Natural killer cell (primary cell): Measurements from ENCODE around the gene SERPINE1. TPM values are rescaled to one million over a fixed set of nuclear protein-coding genes. Genes with fewer than 3 reads are reported as not detected.
A peak's percentile ranks its signal among the peaks of the same experiment; 100 is the strongest.
"Not testable (repeated sequence)": the region's sequence is repeated elsewhere in the genome, so short reads cannot be mapped to it uniquely, and the experiment has no call there.

Source experiments
- ATAC-seq, 3 donors: fragments of 150-1000 bp in 2 of 3; fragments of 200-7000 bp in 1 of 3; cut with Tn5 transposase; 1 replicate in 1 of 3; 2 replicates in 2 of 3; pipeline ENCODE4 v1.10.0; 2021; ENCODE audit warnings: mild to moderate bottlenecking in 2 of 3, moderate library complexity in 2 of 3
- DNase-seq, 2 donors: peaks; one replicate each; pipeline versions ENCODE4 v3.0.0 to v3.0.0-alpha.2; 2013 to 2021; ENCODE audit warnings: mixed read lengths in 1 of 2
- H3K27ac ChIP-seq: one replicate; pipeline ENCODE4 v1.5.1; 2013; ENCODE audit warnings: mild to moderate bottlenecking, low read length
- H3K27me3 ChIP-seq: one replicate; pipeline ENCODE4 v1.6.1; 2013; ENCODE audit warnings: low read length; ENCODE audit not compliant: control insufficient read depth, insufficient read depth
- H3K36me3 ChIP-seq: one replicate; pipeline ENCODE4 v1.6.1; 2013; ENCODE audit warnings: low read length; ENCODE audit not compliant: control insufficient read depth, insufficient read depth
- H3K4me1 ChIP-seq: one replicate; pipeline ENCODE4 v1.6.1; 2013; ENCODE audit warnings: low read length; ENCODE audit not compliant: control insufficient read depth, insufficient read depth
- H3K4me3 ChIP-seq: one replicate; pipeline ENCODE4 v1.5.1; 2013; ENCODE audit warnings: low read length
- H3K9me3 ChIP-seq: one replicate; pipeline ENCODE4 v1.6.1; 2013; ENCODE audit warnings: low read length; ENCODE audit not compliant: control insufficient read depth, insufficient read depth
- H3K27ac Mint-ChIP-seq, 2 donors: one replicate each; pipeline ENCODE4 v1.8.0; 2022; ENCODE audit warnings: mild to moderate bottlenecking in 2 of 2, mixed read lengths in 2 of 2, moderate library complexity in 1 of 2
- H3K27me3 Mint-ChIP-seq, 2 donors: one replicate each; pipeline ENCODE4 v1.8.0; 2022; ENCODE audit warnings: low read depth in 2 of 2, mixed read lengths in 2 of 2
- H3K36me3 Mint-ChIP-seq: one replicate; pipeline ENCODE4 v1.8.0; 2022; ENCODE audit warnings: mixed read lengths
- H3K4me1 Mint-ChIP-seq, 2 donors: one replicate each; pipeline ENCODE4 v1.8.0; 2022; ENCODE audit warnings: mixed read lengths in 2 of 2
- H3K4me3 Mint-ChIP-seq: one replicate; pipeline ENCODE4 v1.8.0; 2022; ENCODE audit warnings: mild to moderate bottlenecking, moderate library complexity, mixed read lengths
- H3K9me3 Mint-ChIP-seq, 2 donors: one replicate each; pipeline ENCODE4 v1.8.0; 2022; ENCODE audit warnings: mixed read lengths in 2 of 2
- CTCF ChIP-seq: fragments of 200-600 bp; IDR thresholded peaks from one replicate; pipeline ENCODE4 v1.8.0; 2022; ENCODE audit warnings: antibody characterized with exemption
- WGBS: methylation state at CpG from one replicate; pipeline ENCODE4 v1.1.7; 2013; ENCODE audit warnings: missing lambda C conversion rate; ENCODE audit not compliant: insufficient coverage; 5-methylcytosine and 5-hydroxymethylcytosine counted together
- intact Hi-C: fragments of 100-400 bp; cut with micrococcal nuclease; formaldehyde crosslinking; loops from one replicate; pipeline ENCODE4 v1.14.2; 2022
- total RNA-seq, 4 donors: library from RNA; stranded (reverse); fragments of 120-200 nt in 1 of 4; gene quantifications; one replicate each; pipeline versions ENCODE4 v1.2.3 to v1.2.4, GENCODE V29; 2013 to 2022

Gene SERPINE1
- total RNA-seq, 3 donors from 2014 or later (not counting 1 experiment from before 2014, with no cell fraction given) = 0.48 to 5.5 (median 1.1) TPM

- TF ChIP-seq CTCF = no peak
- Mint-ChIP-seq H3K27ac (peak overlapping the region in 1 of 2 donors; percentile 99), H3K4me1 (peaks cover 37 to 57% of the 10 kb centered on the region in 2 donors), H3K4me3 (no peak overlapping the region), H3K9me3 (no peaks in the 10 kb centered on the region), H3K27me3 (no peaks in the 10 kb centered on the region), H3K36me3 (no peaks in the 10 kb centered on the region)
- Histone ChIP-seq H3K27me3 (no peaks in the 10 kb centered on the region), H3K27ac (no peak overlapping the region), H3K9me3 (no peaks in the 10 kb centered on the region), H3K4me1 (peaks cover 57% of the 10 kb centered on the region), H3K4me3 (no peak overlapping the region), H3K36me3 (peaks cover 29% of the 10 kb centered on the region)
- WGBS = 95% methylated on average over 21 of the region's 21 CpGs
- intact Hi-C loops = no loop called here
- ATAC-seq (no peak), DNase-seq (no peak)
Observed at GRCh38 chr7:101088069-101088425, 38.9 kb upstream of the SERPINE1 start.

GRCh38 chr7:101088858-101089529, 37.9 kb upstream of the SERPINE1 start:
- Mint-ChIP-seq H3K4me1 (peaks cover 41 to 60% of the 10 kb centered on the region in 2 donors), H3K4me3 (peak overlapping the region; percentile 42), H3K9me3 (no peaks in the 10 kb centered on the region), H3K36me3 (no peaks in the 10 kb centered on the region), H3K27me3 (no peaks in the 10 kb centered on the region), H3K27ac (peak overlapping the region; percentile 9 to 83)
- WGBS = 96% methylated on average over 41 of the region's 41 CpGs
- H3K36me3 ChIP-seq = peaks cover 29% of the 10 kb centered on the region
- no peaks in the 10 kb centered on the region for H3K9me3 ChIP-seq
- intact Hi-C loops = no loop called here
- DNase-seq = no peak
- TF ChIP-seq CTCF = no peak
- H3K4me3 ChIP-seq = no peak overlapping the region
- no peak for ATAC-seq
- no peaks in the 10 kb centered on the region for H3K27me3 ChIP-seq
- H3K27ac ChIP-seq = no peak overlapping the region
- peaks cover 57% of the 10 kb centered on the region for H3K4me1 ChIP-seq

GRCh38 chr7:101089876-101090275, 37.0 kb upstream of the SERPINE1 start:
- Histone ChIP-seq H3K9me3 (no peaks in the 10 kb centered on the region), H3K4me3 (no peak overlapping the region), H3K27ac (no peak overlapping the region), H3K27me3 (no peaks in the 10 kb centered on the region), H3K36me3 (peaks cover 29% of the 10 kb centered on the region), H3K4me1 (peaks cover 53% of the 10 kb centered on the region)
- peak overlapping the region; percentile 49 for H3K4me3 Mint-ChIP-seq
- peak overlapping the region; percentile 67 to 83 for H3K27ac Mint-ChIP-seq
- ATAC-seq = no peak
- H3K9me3 Mint-ChIP-seq = no peaks in the 10 kb centered on the region
- no peak for DNase-seq
- no peaks in the 10 kb centered on the region for H3K36me3 Mint-ChIP-seq
- no peaks in the 10 kb centered on the region for H3K27me3 Mint-ChIP-seq
- 90% methylated on average over 9 of the region's 9 CpGs for WGBS
- intact Hi-C loops = no loop called here
- TF ChIP-seq CTCF = no peak
- H3K4me1 Mint-ChIP-seq = peaks cover 43 to 63% of the 10 kb centered on the region in 2 donors

- peaks cover 22% of the 10 kb centered on the region for H3K36me3 ChIP-seq
- H3K4me3 Mint-ChIP-seq, intact Hi-C loops: not testable (repeated sequence)
Observed at GRCh38 chr7:101092266-101092905, 34.5 kb upstream of the SERPINE1 start.

More at GRCh38 chr7:101092266-101092905, 34.5 kb upstream of the SERPINE1 start:
- H3K27me3 Mint-ChIP-seq, H3K36me3 Mint-ChIP-seq, H3K27ac ChIP-seq, H3K4me3 ChIP-seq, ATAC-seq, H3K9me3 ChIP-seq, H3K9me3 Mint-ChIP-seq, H3K27ac Mint-ChIP-seq, H3K27me3 ChIP-seq, DNase-seq: not testable (repeated sequence)
- 98% methylated on average over 35 of the region's 53 CpGs for WGBS
- peaks cover 34% of the 10 kb centered on the region for H3K4me1 ChIP-seq
- peaks cover 45 to 65% of the 10 kb centered on the region in 2 donors for H3K4me1 Mint-ChIP-seq
